Mesendoderm (in vitro differentiated cells): ENCODE measurements around the gene CRADD.

ENCODE experiments used
- DNase-seq: peaks from one replicate; pipeline ENCODE4 v3.0.0; 2013
- H2AK5ac ChIP-seq: 2 replicates; pipeline ENCODE4 v1.6.1; 2013; ENCODE audit warnings: low read length, inconsistent platforms
- H2BK120ac ChIP-seq: 2 replicates; pipeline ENCODE4 v1.6.1; 2013; ENCODE audit warnings: low read depth, mild to moderate bottlenecking, low read length, moderate library complexity, mixed read lengths
- H2BK15ac ChIP-seq: replicated peaks from 2 replicates; pipeline ENCODE4 v1.6.1; 2013; ENCODE audit warnings: low read depth, mild to moderate bottlenecking, moderate library complexity
- H2BK5ac ChIP-seq: 2 replicates; pipeline ENCODE4 v1.6.1; 2013; ENCODE audit warnings: low read length, inconsistent platforms
- H3K18ac ChIP-seq: 2 replicates; pipeline ENCODE4 v1.6.1; 2013; ENCODE audit warnings: mild to moderate bottlenecking, low read length, mixed read lengths
- H3K23ac ChIP-seq: one replicate; pipeline ENCODE4 v1.6.1; 2013; ENCODE audit warnings: low read length
- H3K27ac ChIP-seq: 2 replicates; pipeline ENCODE4 v1.5.1; 2013; ENCODE audit warnings: low read depth, mild to moderate bottlenecking, inconsistent platforms, low read length, moderate library complexity
- H3K27me3 ChIP-seq: 2 replicates; pipeline ENCODE4 v1.6.1; 2013; ENCODE audit warnings: low read length, control low read depth, mild to moderate bottlenecking, inconsistent platforms; ENCODE audit not compliant: insufficient read depth, poor library complexity
- H3K36me3 ChIP-seq: 2 replicates; pipeline ENCODE4 v1.6.1; 2013; ENCODE audit warnings: low read length, inconsistent platforms; ENCODE audit not compliant: control insufficient read depth, insufficient read depth
- H3K4ac ChIP-seq: one replicate; pipeline ENCODE4 v1.6.1; 2013; ENCODE audit warnings: low read depth, mild to moderate bottlenecking, low read length, moderate library complexity
- H3K4me1 ChIP-seq: 2 replicates; pipeline ENCODE4 v1.6.1; 2013; ENCODE audit warnings: low read depth, low read length, inconsistent platforms; ENCODE audit not compliant: control insufficient read depth
- H3K4me2 ChIP-seq: 2 replicates; pipeline ENCODE4 v1.6.1; 2013; ENCODE audit warnings: low read length
- H3K4me3 ChIP-seq: 2 replicates; pipeline ENCODE4 v1.5.1; 2013; ENCODE audit warnings: mild to moderate bottlenecking, low read length
- H3K56ac ChIP-seq: one replicate; pipeline ENCODE4 v1.6.1; 2013; ENCODE audit warnings: low read length
- H3K79me1 ChIP-seq: 2 replicates; pipeline ENCODE4 v1.6.1; 2013; ENCODE audit warnings: low read length, inconsistent platforms
- H3K79me2 ChIP-seq: 2 replicates; pipeline ENCODE4 v1.6.1; 2013; ENCODE audit warnings: mild to moderate bottlenecking, low read length; ENCODE audit not compliant: control insufficient read depth, insufficient read depth
- H3K9ac ChIP-seq: 2 replicates; pipeline ENCODE4 v1.6.1; 2013; ENCODE audit warnings: low read length, inconsistent platforms
- H4K5ac ChIP-seq: one replicate; pipeline ENCODE4 v1.6.1; 2013; ENCODE audit warnings: low read length
- H4K8ac ChIP-seq: one replicate; pipeline ENCODE4 v1.6.1; 2013; ENCODE audit warnings: low read depth, mild to moderate bottlenecking, control low read depth, low read length, moderate library complexity
- WGBS: extraction: QIAGEN DNeasy Blood & Tissue Kit; methylation state at CpG from one replicate; pipeline ENCODE4 v1.1.7; 2013; ENCODE audit warnings: low lambda C conversion rate, missing lambda C conversion rate; ENCODE audit not compliant: insufficient coverage; ENCODE audit errors: extremely low coverage; 5-methylcytosine and 5-hydroxymethylcytosine counted together

The CRADD gene

DNA sequence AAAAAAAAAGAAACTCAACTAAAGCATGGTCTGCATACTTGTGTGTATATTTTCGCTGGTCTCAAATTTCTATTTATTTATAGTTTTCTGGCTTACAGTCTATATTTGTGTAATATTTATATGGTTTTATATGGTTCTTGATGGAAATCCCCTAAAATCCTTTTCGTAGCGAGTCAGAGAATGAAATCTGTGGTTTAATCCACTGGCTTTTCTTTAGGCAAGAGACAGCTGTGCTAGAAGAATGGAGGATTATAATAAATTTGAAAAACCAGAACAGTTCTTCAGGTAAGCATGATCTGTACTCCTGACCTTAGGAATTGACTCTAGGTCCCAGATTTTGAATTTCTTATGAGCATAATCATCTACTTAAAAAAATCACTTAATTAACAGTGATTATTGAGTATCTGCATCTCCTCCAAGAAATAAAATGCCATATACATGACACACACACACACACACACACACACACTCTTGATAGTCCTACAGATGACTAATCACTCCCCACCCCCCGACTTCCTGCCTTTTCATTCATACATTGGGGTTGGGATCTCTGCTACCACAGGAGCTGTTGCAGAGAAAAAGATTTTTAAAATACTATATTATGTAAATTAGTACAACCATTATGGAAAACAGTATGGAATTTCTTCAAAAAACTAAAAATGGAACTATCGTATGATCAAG, 113.4 kb downstream of the CRADD start:
- no peak overlapping the region for H3K23ac ChIP-seq
- H3K4me2 ChIP-seq = no peak overlapping the region
- no peaks in the 10 kb centered on the region for H3K27me3 ChIP-seq
- no peak overlapping the region for H3K4ac ChIP-seq
- no peak overlapping the region for H4K8ac ChIP-seq
- no peak overlapping the region for H3K27ac ChIP-seq
- H3K4me3 ChIP-seq = no peak overlapping the region
- no peaks in the 10 kb centered on the region for H3K79me2 ChIP-seq
- no peak overlapping the region for H2BK120ac ChIP-seq
- H4K5ac ChIP-seq = no peak overlapping the region
- no peak overlapping the region for H3K18ac ChIP-seq
- no peak overlapping the region for H2BK5ac ChIP-seq
- H3K36me3 ChIP-seq = no peaks in the 10 kb centered on the region
- H2BK15ac ChIP-seq = no peak overlapping the region
- H2AK5ac ChIP-seq = no peak overlapping the region
- DNase-seq = peak; percentile 61
- H3K79me1 ChIP-seq = no peaks in the 10 kb centered on the region
- no peaks in the 10 kb centered on the region for H3K4me1 ChIP-seq
- no peak overlapping the region for H3K56ac ChIP-seq
- H3K9ac ChIP-seq = no peak overlapping the region
- no CpG with 5 or more reads among the region's 5 CpGs for WGBS

DNA sequence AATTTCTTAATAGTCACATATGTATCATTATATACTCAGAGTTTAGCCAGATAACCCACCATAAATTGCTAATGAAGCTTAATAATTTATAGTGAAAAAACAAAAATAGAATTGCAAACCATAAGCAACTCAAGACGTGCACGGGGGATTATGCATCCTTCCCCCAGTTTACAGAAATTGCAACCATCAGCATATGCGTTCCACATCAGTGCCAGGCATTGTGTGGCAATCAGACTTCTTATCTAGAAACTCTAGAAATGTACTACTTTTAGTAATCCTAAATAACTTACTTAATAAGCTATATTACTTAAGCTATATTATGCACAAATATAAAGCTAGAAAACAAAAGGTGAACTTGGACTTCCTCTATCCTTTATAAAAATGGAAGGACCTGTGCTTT, 115.8 kb downstream of the CRADD start:
- Histone ChIP-seq H2BK5ac (no peak overlapping the region), H3K4me3 (no peak overlapping the region), H3K23ac (no peak overlapping the region), H3K4me2 (no peak overlapping the region), H3K79me1 (no peaks in the 10 kb centered on the region), H2BK15ac (no peak overlapping the region), H3K79me2 (no peaks in the 10 kb centered on the region), H3K9ac (no peak overlapping the region), H3K27ac (no peak overlapping the region), H3K4me1 (no peaks in the 10 kb centered on the region), H4K5ac (no peak overlapping the region), H3K4ac (no peak overlapping the region), H3K56ac (no peak overlapping the region), H3K36me3 (no peaks in the 10 kb centered on the region), H3K27me3 (no peaks in the 10 kb centered on the region), H2BK120ac (no peak overlapping the region), H4K8ac (no peak overlapping the region), H2AK5ac (no peak overlapping the region), H3K18ac (no peak overlapping the region)
- no CpG with 5 or more reads among the region's 3 CpGs for WGBS
- no peak for DNase-seq

DNA sequence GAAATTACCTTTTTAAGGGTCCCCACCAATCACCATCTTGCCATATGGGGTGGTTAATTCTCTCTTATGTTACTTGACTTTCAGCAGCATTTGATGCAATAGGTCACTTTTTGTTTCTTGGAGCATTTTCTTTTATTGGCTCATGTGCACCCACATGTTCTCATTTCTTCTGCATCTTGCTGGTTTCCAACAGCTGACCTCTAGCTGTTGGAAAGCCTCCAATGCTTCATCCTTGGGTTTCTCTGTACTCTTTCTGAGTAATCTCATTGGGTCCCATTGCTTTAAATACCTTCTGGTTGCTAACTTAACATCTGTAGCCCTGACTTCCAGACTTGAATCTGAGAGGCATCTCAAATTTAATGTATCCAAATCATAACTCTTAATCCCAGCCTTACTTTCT, 116.8 kb downstream of the CRADD start:
- Histone ChIP-seq H3K9ac (no peak overlapping the region), H3K27me3 (no peaks in the 10 kb centered on the region), H3K4me2 (no peak overlapping the region), H2BK5ac (no peak overlapping the region), H3K56ac (no peak overlapping the region), H3K4me1 (peaks cover 4% of the 10 kb centered on the region), H2BK15ac (no peak overlapping the region), H3K4me3 (no peak overlapping the region), H3K79me1 (no peaks in the 10 kb centered on the region), H2BK120ac (no peak overlapping the region), H3K27ac (no peak overlapping the region), H4K5ac (no peak overlapping the region), H2AK5ac (no peak overlapping the region), H4K8ac (no peak overlapping the region), H3K36me3 (no peaks in the 10 kb centered on the region), H3K18ac (no peak overlapping the region), H3K4ac (no peak overlapping the region), H3K23ac (no peak overlapping the region), H3K79me2 (no peaks in the 10 kb centered on the region)
- DNase-seq = no peak

- Histone ChIP-seq H3K4me2 (no peak overlapping the region), H3K36me3 (no peaks in the 10 kb centered on the region), H3K4me1 (peaks cover 4% of the 10 kb centered on the region), H3K27me3 (no peaks in the 10 kb centered on the region), H3K23ac (no peak overlapping the region), H2BK15ac (no peak overlapping the region), H3K4ac (no peak overlapping the region), H2AK5ac (no peak overlapping the region), H3K79me1 (no peaks in the 10 kb centered on the region), H2BK5ac (no peak overlapping the region), H3K56ac (no peak overlapping the region), H3K4me3 (no peak overlapping the region), H4K5ac (no peak overlapping the region), H3K18ac (no peak overlapping the region), H3K79me2 (no peaks in the 10 kb centered on the region), H4K8ac (no peak overlapping the region), H3K27ac (no peak overlapping the region), H2BK120ac (peak overlapping the region; percentile 9), H3K9ac (no peak overlapping the region)
- WGBS = no CpG with 5 or more reads among the region's 2 CpGs
- DNase-seq = no peak
These were observed 117.6 kb downstream of the CRADD start for GRCh38 chr12:93794738-93795137.

GRCh38 chr12:93795352-93795751, 118.2 kb downstream of the CRADD start:
- no peak for DNase-seq
- Histone ChIP-seq H4K8ac (no peak overlapping the region), H4K5ac (no peak overlapping the region), H3K9ac (no peak overlapping the region), H2AK5ac (no peak overlapping the region), H3K79me1 (no peaks in the 10 kb centered on the region), H2BK120ac (no peak overlapping the region), H3K18ac (peak overlapping the region; percentile 51), H2BK15ac (no peak overlapping the region), H3K56ac (no peak overlapping the region), H3K36me3 (no peaks in the 10 kb centered on the region), H2BK5ac (no peak overlapping the region), H3K23ac (no peak overlapping the region), H3K27ac (no peak overlapping the region), H3K27me3 (no peaks in the 10 kb centered on the region), H3K4me1 (peaks cover 4% of the 10 kb centered on the region), H3K79me2 (no peaks in the 10 kb centered on the region), H3K4me3 (no peak overlapping the region), H3K4me2 (no peak overlapping the region), H3K4ac (no peak overlapping the region)
- no CpG with 5 or more reads among the region's 3 CpGs for WGBS

- H2BK15ac ChIP-seq = no peak overlapping the region
- H3K79me1 ChIP-seq = no peaks in the 10 kb centered on the region
- no peak overlapping the region for H3K18ac ChIP-seq
- no peaks in the 10 kb centered on the region for H3K36me3 ChIP-seq
- no peaks in the 10 kb centered on the region for H3K27me3 ChIP-seq
- no peak for DNase-seq
- H2BK120ac ChIP-seq = no peak overlapping the region
- H3K23ac ChIP-seq = no peak overlapping the region
- no peak overlapping the region for H4K8ac ChIP-seq
- no peak overlapping the region for H3K4me2 ChIP-seq
- WGBS = no CpG with 5 or more reads among the region's 5 CpGs
- no peak overlapping the region for H3K27ac ChIP-seq
- no peak overlapping the region for H3K9ac ChIP-seq
- H3K4me3 ChIP-seq = no peak overlapping the region
- no peak overlapping the region for H4K5ac ChIP-seq
- no peak overlapping the region for H3K4ac ChIP-seq
- H3K79me2 ChIP-seq = no peaks in the 10 kb centered on the region
- H3K56ac ChIP-seq = no peak overlapping the region
- no peak overlapping the region for H2BK5ac ChIP-seq
- peaks cover 4% of the 10 kb centered on the region for H3K4me1 ChIP-seq
- H2AK5ac ChIP-seq = no peak overlapping the region
These were observed 119.6 kb downstream of the CRADD start for GRCh38 chr12:93796729-93797128.
